Gastroesophageal sphincter (tissue), 4 donors: ENCODE results near the gene FAM171A1. TPM values are rescaled to one million over a fixed set of nuclear protein-coding genes. Genes with fewer than 3 reads are reported as not detected.

Experiments used
- ATAC-seq: fragments of 150-250 bp; one replicate; pipeline ENCODE4 v1.9.1; 2016; ENCODE audit warnings: mild to moderate bottlenecking, moderate library complexity
- H3K27ac ChIP-seq, 4 donors: fragments of 200-600 bp; sonication (generic) in 3 of 4; 1 replicate in 3 of 4; 2 replicates in 1 of 4; pipeline ENCODE4 v1.5.1; 2016 to 2019
- H3K27me3 ChIP-seq: fragments of 200-600 bp; sonication (generic); one replicate; pipeline ENCODE4 v1.5.1; 2019
- H3K36me3 ChIP-seq, 2 donors: fragments of 200-600 bp; sonication (generic); one replicate each; pipeline ENCODE4 v1.5.1; 2019; ENCODE audit warnings: control low read depth in 1 of 2
- H3K4me1 ChIP-seq, 3 donors: fragments of 200-600 bp; sonication (generic); 1 replicate in 2 of 3; 2 replicates in 1 of 3; pipeline ENCODE4 v1.5.1; 2016 to 2019; ENCODE audit warnings: control low read depth in 2 of 3
- H3K4me3 ChIP-seq, 2 donors: fragments of 200-600 bp; sonication (generic); one replicate each; pipeline ENCODE4 v1.5.1; 2019; ENCODE audit warnings: mild to moderate bottlenecking in 1 of 2, moderate library complexity in 1 of 2
- H3K9me3 ChIP-seq, 3 donors: fragments of 200-600 bp; sonication (generic); one replicate each; pipeline ENCODE4 v1.5.1; 2017 to 2019; ENCODE audit warnings: control low read depth in 2 of 3
- EP300 ChIP-seq: sonication (generic); formaldehyde crosslinking; IDR thresholded peaks from one replicate; pipeline ENCODE4 v1.6.1; 2017; ENCODE audit warnings: antibody characterized with exemption, mild to moderate bottlenecking
- POLR2A ChIP-seq, 2 donors: fragments of 450-650 bp; IDR thresholded peaks; one replicate each; pipeline ENCODE4 v1.6.1; 2017; ENCODE audit warnings: antibody characterized with exemption in 2 of 2, mild to moderate bottlenecking in 2 of 2, moderate library complexity in 1 of 2
- POLR2AphosphoS5 ChIP-seq: sonication (generic); formaldehyde crosslinking; IDR thresholded peaks from one replicate; pipeline ENCODE4 v1.6.1; 2017; ENCODE audit warnings: antibody characterized with exemption
- WGBS, 2 donors: methylation state at CpG; one replicate each; pipeline ENCODE4 v1.1.5; 2018; ENCODE audit warnings: low coverage in 1 of 2; 5-methylcytosine and 5-hydroxymethylcytosine counted together
- total RNA-seq, 4 donors: library from RNA; depleted of rRNA; stranded (reverse); fragments of >200 nt; gene quantifications; one replicate each; pipeline ENCODE4 v1.1.0, GENCODE V29; 2016
- TF ChIP-seq, protein P1 (sequence below), 4 experiments: fragments of 200-600 bp in 2 of 4; fragments of 450-650 bp in 2 of 4; sonication (generic) in 1 of 4; IDR thresholded peaks; one replicate each; pipeline ENCODE4 v1.5.1; 2017 to 2019; ENCODE audit warnings: antibody characterized with exemption in 4 of 4, mild to moderate bottlenecking in 2 of 4, moderate library complexity in 2 of 4

The FAM171A1 gene
- total RNA-seq, 4 donors from 2014 or later = 5.0 to 15.5 (median 13.6) TPM

DNA sequence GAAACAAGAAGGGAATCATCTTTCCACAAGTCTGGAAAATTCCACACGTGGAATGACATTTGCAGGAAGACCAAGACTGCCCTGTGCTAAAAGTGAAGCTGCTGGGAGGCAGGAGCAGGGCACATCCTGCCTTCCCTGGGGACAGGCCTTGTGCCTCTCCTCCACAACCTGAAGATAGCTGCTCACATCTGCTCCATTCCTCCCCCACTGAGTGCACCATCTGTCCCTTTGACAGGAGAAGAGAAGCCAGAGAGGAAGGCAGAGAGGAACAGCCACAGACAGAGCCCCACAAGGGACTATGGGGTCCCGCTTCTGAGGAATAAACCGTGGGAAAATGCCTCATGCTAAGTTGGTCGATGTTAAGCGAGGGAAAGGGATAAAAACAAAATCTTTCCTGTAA lies 15.9 kb upstream of the FAM171A1 start:
- WGBS, 2 donors = 37 to 38% methylated on average over 4 to 5 of the region's 5 CpGs
- no peak for ATAC-seq

DNA sequence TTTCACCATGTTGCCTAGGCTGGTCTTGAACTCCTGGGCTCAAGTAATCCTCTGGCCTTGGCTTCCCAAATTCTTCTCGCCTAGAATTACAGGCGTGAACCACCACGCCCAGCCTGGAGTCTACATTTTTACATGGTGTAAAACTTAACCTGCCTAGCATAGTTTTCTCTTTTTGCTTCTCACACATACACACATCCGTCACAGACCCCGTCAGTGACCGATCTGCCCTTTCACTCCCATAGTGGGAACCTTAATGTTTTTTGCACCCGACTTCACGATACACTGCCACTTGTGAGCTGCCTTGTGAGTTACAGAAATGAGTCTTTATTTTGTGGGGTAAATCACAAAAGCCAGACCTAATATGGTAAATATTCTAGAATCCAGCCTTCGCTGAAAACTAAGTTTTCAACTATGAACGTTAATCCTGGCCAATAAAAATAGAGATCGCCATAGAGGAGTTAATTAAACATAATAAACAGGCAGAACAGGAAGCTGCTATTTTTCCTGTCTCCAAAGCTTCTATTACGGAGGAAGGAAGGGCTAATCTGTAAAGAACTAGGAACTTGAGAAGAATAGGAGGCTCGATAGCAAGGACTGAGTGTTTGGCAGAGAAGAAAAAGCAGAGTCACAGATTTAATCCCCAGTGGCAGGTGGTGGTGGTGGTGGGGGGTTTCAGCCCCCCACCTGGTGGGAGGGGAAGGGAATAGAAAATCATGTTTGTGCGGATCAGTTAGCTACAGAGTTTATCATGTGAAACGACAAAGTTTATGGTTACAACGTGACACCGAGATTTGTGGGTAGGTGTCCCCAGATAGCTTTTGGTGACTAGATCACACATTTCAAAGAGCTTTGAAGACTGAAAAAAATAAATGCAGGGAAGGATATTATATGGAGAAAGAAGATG lies 14.7 kb upstream of the FAM171A1 start:
- Histone ChIP-seq H3K9me3 (no peaks in the 10 kb centered on the region), H3K27me3 (peaks cover 5% of the 10 kb centered on the region), H3K27ac (no peak overlapping the region), H3K36me3 (no peaks in the 10 kb centered on the region), H3K4me3 (no peak overlapping the region), H3K4me1 (no peaks in the 10 kb centered on the region)
- no peak for ATAC-seq
- 62 to 70% methylated on average over 13 to 14 of the region's 17 CpGs for WGBS, 2 donors
- TF ChIP-seq POLR2AphosphoS5 (no peak), EP300 (no peak), POLR2A (IDR thresholded peaks at IDR 0.05) (no peak)
- TF ChIP-seq, protein P1, sequence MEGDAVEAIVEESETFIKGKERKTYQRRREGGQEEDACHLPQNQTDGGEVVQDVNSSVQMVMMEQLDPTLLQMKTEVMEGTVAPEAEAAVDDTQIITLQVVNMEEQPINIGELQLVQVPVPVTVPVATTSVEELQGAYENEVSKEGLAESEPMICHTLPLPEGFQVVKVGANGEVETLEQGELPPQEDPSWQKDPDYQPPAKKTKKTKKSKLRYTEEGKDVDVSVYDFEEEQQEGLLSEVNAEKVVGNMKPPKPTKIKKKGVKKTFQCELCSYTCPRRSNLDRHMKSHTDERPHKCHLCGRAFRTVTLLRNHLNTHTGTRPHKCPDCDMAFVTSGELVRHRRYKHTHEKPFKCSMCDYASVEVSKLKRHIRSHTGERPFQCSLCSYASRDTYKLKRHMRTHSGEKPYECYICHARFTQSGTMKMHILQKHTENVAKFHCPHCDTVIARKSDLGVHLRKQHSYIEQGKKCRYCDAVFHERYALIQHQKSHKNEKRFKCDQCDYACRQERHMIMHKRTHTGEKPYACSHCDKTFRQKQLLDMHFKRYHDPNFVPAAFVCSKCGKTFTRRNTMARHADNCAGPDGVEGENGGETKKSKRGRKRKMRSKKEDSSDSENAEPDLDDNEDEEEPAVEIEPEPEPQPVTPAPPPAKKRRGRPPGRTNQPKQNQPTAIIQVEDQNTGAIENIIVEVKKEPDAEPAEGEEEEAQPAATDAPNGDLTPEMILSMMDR (IDR thresholded peaks at IDR 0.05) = no peak

More for the DNA sequence above, 15.9 kb upstream of the FAM171A1 start:
- TF ChIP-seq POLR2AphosphoS5 (no peak), POLR2A (IDR thresholded peaks at IDR 0.05) (no peak), EP300 (no peak)
- TF ChIP-seq, protein P1 (IDR thresholded peaks at IDR 0.05) = no peak
- no peaks in the 10 kb centered on the region for H3K36me3 ChIP-seq
- H3K27ac ChIP-seq = no peak overlapping the region
- H3K9me3 ChIP-seq = no peaks in the 10 kb centered on the region
- peaks cover 5% of the 10 kb centered on the region for H3K27me3 ChIP-seq
- H3K4me3 ChIP-seq = no peak overlapping the region
- H3K4me1 ChIP-seq = no peaks in the 10 kb centered on the region

DNA sequence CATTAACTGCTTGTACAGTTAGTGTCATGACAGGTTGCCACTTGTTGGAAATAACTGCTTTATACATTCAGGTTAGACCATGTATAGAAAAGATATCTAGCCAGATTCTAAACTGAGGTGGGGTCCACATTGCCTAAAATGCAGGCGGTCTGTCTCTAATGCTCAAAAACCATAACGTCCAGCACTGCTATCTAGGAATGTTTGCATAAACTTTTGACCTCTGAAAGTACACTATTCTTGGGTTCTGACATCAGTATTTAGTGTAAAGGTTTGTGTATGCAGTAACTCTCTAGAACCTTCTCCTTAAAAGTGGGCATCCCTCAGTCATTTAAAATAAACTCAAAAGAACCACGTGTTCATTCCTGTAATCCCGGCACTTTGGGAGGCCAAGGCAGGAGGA lies 10.3 kb upstream of the FAM171A1 start:
- H3K36me3 ChIP-seq = no peaks in the 10 kb centered on the region
- peaks cover 5% of the 10 kb centered on the region for H3K27me3 ChIP-seq
- no peak for ATAC-seq
- H3K9me3 ChIP-seq = no peaks in the 10 kb centered on the region
- TF ChIP-seq POLR2A (IDR thresholded peaks at IDR 0.05) (no peak), EP300 (no peak)
- no peaks in the 10 kb centered on the region for H3K4me1 ChIP-seq
- H3K27ac ChIP-seq = no peak overlapping the region
- no peak overlapping the region for H3K4me3 ChIP-seq
- WGBS, 2 donors = 30 to 42% methylated on average over 2 to 3 of the region's 4 CpGs

DNA sequence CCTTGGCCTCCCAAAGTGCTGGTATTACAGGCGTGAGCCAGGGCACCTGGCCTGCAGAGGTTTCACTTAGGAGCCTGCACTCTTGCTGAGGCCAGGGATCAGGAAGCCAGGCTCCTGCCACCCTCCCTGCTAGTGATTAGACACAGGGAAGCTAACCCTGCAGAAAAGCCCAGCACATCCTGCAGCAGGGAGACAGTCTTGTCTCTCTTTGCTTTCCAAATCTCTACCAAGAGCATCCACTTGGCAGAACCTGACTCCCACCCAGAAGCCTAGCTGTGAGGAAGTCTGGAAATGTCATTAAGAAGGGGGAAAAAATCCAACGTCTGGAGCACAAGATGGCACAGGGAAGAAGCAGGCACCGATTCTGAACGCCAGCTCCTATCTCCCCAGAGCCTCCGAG lies 8.0 kb upstream of the FAM171A1 start:
- Histone ChIP-seq H3K36me3 (no peaks in the 10 kb centered on the region), H3K4me3 (no peak overlapping the region), H3K27me3 (peaks cover 5% of the 10 kb centered on the region), H3K9me3 (no peaks in the 10 kb centered on the region), H3K27ac (no peak overlapping the region), H3K4me1 (peaks cover 0 to 5% (median 0%) of the 10 kb centered on the region in 3 donors)
- WGBS, 2 donors = 38 to 75% methylated on average over 1 to 4 of the region's 5 CpGs
- TF ChIP-seq, protein P1 (IDR thresholded peaks at IDR 0.05) = no peak
- TF ChIP-seq POLR2A (IDR thresholded peaks at IDR 0.05) (no peak), POLR2AphosphoS5 (no peak), EP300 (no peak)
- ATAC-seq = no peak

DNA sequence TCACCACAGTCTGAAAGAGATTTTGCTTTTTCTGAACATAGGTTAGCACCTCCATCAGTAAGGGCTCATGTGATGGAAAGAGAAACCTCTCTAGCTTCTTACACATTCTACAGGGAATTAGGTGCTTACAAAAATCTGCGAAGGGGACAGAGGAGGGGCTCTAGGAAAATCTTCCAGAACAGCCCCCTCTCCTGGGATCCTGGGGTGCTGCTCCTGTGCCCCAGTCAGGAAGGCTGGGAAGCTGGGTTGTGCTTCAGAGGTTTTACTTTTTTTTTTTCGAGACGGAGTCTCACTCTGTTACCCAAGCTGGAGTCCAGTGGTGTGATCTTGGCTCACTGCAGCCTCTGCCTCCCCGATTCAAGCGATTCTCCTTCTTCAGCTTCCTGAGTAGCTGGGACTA lies 7.5 kb upstream of the FAM171A1 start:
- ATAC-seq = no peak
- TF ChIP-seq, protein P1 (IDR thresholded peaks at IDR 0.05) = no peak
- TF ChIP-seq POLR2AphosphoS5 (no peak), POLR2A (IDR thresholded peaks at IDR 0.05) (no peak), EP300 (no peak)

More for the DNA sequence above, 7.5 kb upstream of the FAM171A1 start:
- H3K4me1 ChIP-seq = peaks cover 0 to 10% (median 0%) of the 10 kb centered on the region in 3 donors
- no peaks in the 10 kb centered on the region for H3K9me3 ChIP-seq
- no peaks in the 10 kb centered on the region for H3K36me3 ChIP-seq
- no peak overlapping the region for H3K27ac ChIP-seq
- H3K4me3 ChIP-seq = no peak overlapping the region
- 55 to 78% methylated on average over 3 to 5 of the region's 5 CpGs for WGBS, 2 donors
- H3K27me3 ChIP-seq = peaks cover 5% of the 10 kb centered on the region
